HTERT RPE-1 (cell line): ENCODE measurements around the gene ABCB9.

ENCODE experiments used
- in situ Hi-C: fragments of 300-500 bp; cut with MboI; formaldehyde crosslinking; loops from 4 replicates; pipeline ENCODE4 v1.14.3; 2020; ENCODE audit warnings: low sequenced_read_pairs

The ABCB9 gene

GRCh38 chr12:122995503-122996187 lies 29.4 kb upstream of the ABCB9 start:
- in situ Hi-C loops = no loop called here

DNA sequence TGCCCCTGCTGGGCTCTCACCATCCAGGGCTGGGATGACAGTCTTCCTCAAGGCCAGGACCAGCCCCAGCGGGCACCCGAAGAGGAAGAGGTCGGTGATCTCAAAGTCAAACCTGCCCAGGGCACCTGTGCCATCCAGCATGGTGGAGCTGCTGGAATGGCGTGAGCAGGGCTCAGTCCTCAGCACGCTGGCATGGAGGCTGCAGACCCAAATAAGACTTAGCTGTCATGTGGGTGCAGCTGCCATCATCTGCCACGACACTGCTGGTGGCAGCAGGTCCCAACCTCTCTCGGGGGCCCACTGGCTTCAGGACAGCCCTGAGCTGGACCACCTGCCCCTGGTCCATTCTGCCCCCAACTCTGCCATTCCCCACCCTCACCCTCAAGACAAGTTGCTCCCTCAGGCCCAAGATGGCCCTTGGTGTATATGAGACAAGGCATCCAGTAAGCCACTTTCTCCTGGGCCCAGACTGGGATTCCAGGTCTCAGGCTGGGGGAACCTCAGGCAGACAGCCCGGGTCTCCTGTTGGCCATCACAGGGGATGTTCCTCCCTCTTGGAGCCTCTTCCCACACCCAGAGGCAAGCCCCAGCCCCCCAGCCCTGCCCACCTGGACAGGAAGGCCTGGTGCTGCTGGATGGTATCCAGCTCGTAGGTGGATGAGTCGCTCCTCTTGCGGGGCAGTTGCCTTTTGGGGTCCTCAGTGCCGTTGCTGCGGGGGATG lies 28.7 kb upstream of the ABCB9 start:
- in situ Hi-C loops = no loop called here

- in situ Hi-C loops = no loop called here
Observed at GRCh38 chr12:122994140-122994675, 27.9 kb upstream of the ABCB9 start.

GRCh38 chr12:122992386-122992785 lies 26.1 kb upstream of the ABCB9 start:
- in situ Hi-C loops = no loop called here

- in situ Hi-C loops = no loop called here
Observed at GRCh38 chr12:122991623-122992275, 25.5 kb upstream of the ABCB9 start.

- in situ Hi-C loops = no loop called here
Observed at GRCh38 chr12:122990961-122991622, 24.8 kb upstream of the ABCB9 start.

- in situ Hi-C loops = no loop called here
Observed at GRCh38 chr12:122990561-122990960, 24.3 kb upstream of the ABCB9 start.

GRCh38 chr12:122989874-122990419 lies 23.7 kb upstream of the ABCB9 start:
- in situ Hi-C loops = no loop called here

DNA sequence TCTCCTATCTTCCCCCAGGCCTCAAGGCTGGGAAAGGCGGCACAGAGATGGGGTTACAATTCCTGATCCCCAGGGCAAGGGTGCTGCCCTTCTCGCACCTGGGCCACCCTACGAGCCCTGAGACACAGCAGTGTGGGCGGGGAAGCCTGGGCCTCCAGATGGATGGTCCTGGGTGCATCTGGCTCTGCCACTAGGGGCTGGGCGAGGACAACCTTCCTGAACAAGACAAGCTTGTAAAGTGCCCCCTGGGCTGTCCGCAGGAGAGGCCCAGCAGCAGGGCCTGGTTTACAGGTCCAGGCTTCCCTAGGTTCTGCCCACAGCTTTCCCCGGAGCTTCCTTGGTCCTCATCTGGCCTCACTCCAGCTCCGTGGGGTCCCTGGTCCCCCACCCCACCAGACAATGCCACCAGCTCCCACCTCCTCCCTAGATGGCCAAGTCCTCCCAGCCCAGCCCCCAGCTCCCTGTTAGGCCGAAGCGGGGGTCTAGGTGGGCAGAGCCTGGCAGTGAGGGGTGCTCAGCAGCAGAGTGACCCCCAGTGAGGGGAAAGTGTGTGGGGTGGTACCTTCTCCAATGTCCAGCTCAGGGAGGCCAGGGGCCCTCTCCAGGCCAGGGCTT lies 23.1 kb upstream of the ABCB9 start:
- in situ Hi-C loops = no loop called here

DNA sequence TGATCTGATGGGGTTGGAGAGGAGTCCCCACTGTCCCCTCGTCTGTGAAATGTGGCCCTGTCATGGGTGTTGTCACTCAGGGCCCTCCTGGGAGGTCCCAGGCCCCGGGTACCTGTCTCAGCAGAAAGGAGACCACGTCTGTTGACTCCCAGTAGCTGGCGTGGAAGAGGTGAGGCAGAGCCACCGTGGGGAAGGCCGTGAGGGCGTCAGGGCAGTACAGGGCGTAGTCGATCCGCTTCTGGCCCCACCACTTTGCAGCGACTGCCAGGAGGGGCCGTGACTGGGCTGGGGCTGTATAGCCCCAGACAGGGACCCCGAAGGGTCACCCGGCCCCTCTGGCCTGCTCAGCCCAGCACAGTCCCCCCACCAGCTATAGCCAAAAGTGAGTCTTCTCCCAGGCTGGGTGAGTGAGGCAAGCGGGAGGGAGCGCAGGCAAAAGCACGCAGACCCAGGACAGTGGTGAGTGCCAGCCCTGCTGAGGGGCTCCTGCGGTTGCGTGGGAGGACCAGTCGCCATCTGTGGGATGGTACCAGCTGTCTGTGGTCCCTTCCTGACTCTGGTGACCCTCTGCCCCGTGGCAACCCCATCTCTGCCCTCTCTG lies 22.4 kb upstream of the ABCB9 start:
- in situ Hi-C loops = no loop called here

GRCh38 chr12:122988036-122988435 lies 21.8 kb upstream of the ABCB9 start:
- in situ Hi-C loops = no loop called here

DNA sequence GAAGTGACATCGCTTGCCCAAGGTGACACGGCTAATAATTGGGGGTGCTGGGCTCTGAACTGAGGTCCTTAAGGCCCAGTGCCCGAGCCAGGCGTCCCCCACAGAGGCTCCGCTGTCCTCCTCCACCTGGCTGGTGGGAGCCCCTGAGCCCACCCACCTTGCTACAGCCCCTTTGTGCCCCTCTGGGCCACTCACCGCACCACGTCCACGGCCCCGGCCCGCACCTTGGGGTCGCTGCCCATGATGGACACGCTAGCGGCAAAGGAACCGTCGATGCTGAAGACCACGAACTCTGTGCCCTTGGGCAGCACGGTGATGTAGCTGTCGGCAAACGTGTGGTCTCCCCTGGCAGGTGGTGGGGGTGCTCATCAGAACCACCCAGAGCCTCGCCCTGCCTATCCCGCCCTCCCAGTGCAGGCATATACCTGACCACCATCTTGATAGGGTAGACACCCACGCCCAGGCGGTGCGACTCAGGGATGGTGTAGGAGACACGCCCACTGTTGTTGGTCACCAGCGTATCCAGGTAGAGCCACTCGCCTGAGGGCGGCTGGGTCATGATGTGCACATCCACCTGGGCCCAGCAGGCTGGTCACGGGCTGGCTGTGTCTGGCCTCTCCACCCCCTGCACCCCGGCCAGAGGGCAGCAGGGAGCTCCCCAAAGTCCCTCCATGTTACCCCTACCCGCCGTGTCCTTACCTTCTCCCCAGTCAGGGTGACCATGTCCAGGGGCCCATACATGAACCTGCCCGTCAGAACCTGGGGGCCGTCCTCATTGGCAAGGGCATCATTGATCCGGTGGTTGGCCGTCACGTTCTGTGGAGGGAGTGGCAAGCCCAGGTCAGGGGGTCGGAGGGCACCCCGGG lies 21.1 kb upstream of the ABCB9 start:
- in situ Hi-C loops = no loop called here

GRCh38 chr12:122986258-122986871 lies 20.1 kb upstream of the ABCB9 start:
- in situ Hi-C loops = no loop called here

- in situ Hi-C loops = no loop called here
Observed at GRCh38 chr12:122985338-122986257, 19.3 kb upstream of the ABCB9 start.

GRCh38 chr12:122984612-122985337 lies 18.5 kb upstream of the ABCB9 start:
- in situ Hi-C loops = no loop called here

GRCh38 chr12:122983789-122984515 lies 17.7 kb upstream of the ABCB9 start:
- in situ Hi-C loops = no loop called here
